ENCODE results near the gene TPRG1.
A peak's percentile ranks its signal among the peaks of the same experiment; 100 is the strongest.
"Not testable (repeated sequence)": the region's sequence is repeated elsewhere in the genome, so short reads cannot be mapped to it uniquely, and the experiment has no call there.

TPRG1 gene

GRCh38 chr3:189316296-189317019 is 144.7 kb downstream of the TPRG1 start:
- no peak for DNase-seq (ENCODE audit: low read depth)

- no peak for DNase-seq (ENCODE audit: low read depth)
Measured at GRCh38 chr3:189317911-189318310, 146.1 kb downstream of the TPRG1 start.

- DNase-seq (ENCODE audit: low read depth): no peak
Measured at GRCh38 chr3:189320511-189320910, 148.7 kb downstream of the TPRG1 start.

GRCh38 chr3:189322339-189322738 is 150.6 kb downstream of the TPRG1 start:
- DNase-seq (ENCODE audit: low read depth): no peak

- peak; percentile 74 for DNase-seq (ENCODE audit: low read depth)
Measured at GRCh38 chr3:189324538-189325138, 152.9 kb downstream of the TPRG1 start.

- DNase-seq (ENCODE audit: low read depth): peak; percentile 8
Measured at GRCh38 chr3:189325454-189325853, 153.7 kb downstream of the TPRG1 start.

- not testable (repeated sequence) for DNase-seq (ENCODE audit: low read depth)
Measured at GRCh38 chr3:189329630-189330029, 157.9 kb downstream of the TPRG1 start.

GRCh38 chr3:189330066-189330465 is 158.3 kb downstream of the TPRG1 start:
- DNase-seq (ENCODE audit: low read depth): no peak

GRCh38 chr3:189331002-189331418 is 159.2 kb downstream of the TPRG1 start:
- DNase-seq (ENCODE audit: low read depth): no peak

- DNase-seq (ENCODE audit: low read depth): peak; percentile 6
Measured at GRCh38 chr3:189334064-189334920, 162.5 kb downstream of the TPRG1 start.

- DNase-seq (ENCODE audit: low read depth): no peak
Measured at GRCh38 chr3:189337673-189338091, 165.9 kb downstream of the TPRG1 start.

- DNase-seq (ENCODE audit: low read depth): no peak
Measured at GRCh38 chr3:189338366-189338765, 166.6 kb downstream of the TPRG1 start.

- no peak for DNase-seq (ENCODE audit: low read depth)
Measured at GRCh38 chr3:189339996-189340395, 168.2 kb downstream of the TPRG1 start.

GRCh38 chr3:189340680-189341460 is 169.1 kb downstream of the TPRG1 start:
- no peak for DNase-seq (ENCODE audit: low read depth)

- DNase-seq (ENCODE audit: low read depth): no peak
Measured at GRCh38 chr3:189342811-189343210, 171.0 kb downstream of the TPRG1 start.

GRCh38 chr3:189344996-189345395 is 173.2 kb downstream of the TPRG1 start:
- no peak for DNase-seq (ENCODE audit: low read depth)

GRCh38 chr3:189349772-189350171 is 178.0 kb downstream of the TPRG1 start:
- peak; percentile 5 for DNase-seq (ENCODE audit: low read depth)

GRCh38 chr3:189353318-189353965 is 181.7 kb downstream of the TPRG1 start:
- DNase-seq (ENCODE audit: low read depth): no peak

- DNase-seq (ENCODE audit: low read depth): no peak
Measured at GRCh38 chr3:189353988-189354889, 182.5 kb downstream of the TPRG1 start.

GRCh38 chr3:189355115-189355480 is 183.3 kb downstream of the TPRG1 start:
- no peak for DNase-seq (ENCODE audit: low read depth)

All from iris pigment epithelial cell (primary cell).